SU-DHL-6 (cell line): ENCODE measurements around the gene METRN.

Source experiments
- CTCF ChIP-seq: fragments of 200-600 bp; sonication (generic); IDR thresholded peaks from one replicate; pipeline ENCODE4 v1.5.1; 2017; ENCODE audit warnings: antibody characterized with exemption, mild to moderate bottlenecking, low read length, moderate library complexity; ENCODE audit not compliant: insufficient read depth, poor library complexity, severe bottlenecking
- EZH2phosphoT487 ChIP-seq: fragments of 200-600 bp; sonication (generic), shearing (Covaris generic); conservative IDR thresholded peaks from 2 replicates; pipeline ENCODE4 v1.6.1; 2018; ENCODE audit warnings: mild to moderate bottlenecking, antibody characterized with exemption, low read length, moderate library complexity, mixed read lengths

GRCh38 chr16:733382-734207 is 18.7 kb downstream of the METRN start:
- TF ChIP-seq CTCF (peak; percentile 72), EZH2phosphoT487 (no peak)
